Retinal pigment epithelial cell (primary cell): Measurements from ENCODE around the gene NCK2.
"Not testable (repeated sequence)": the region's sequence is repeated elsewhere in the genome, so short reads cannot be mapped to it uniquely, and the experiment has no call there.

Experiments used
- DNase-seq: peaks from one replicate; pipeline ENCODE4 v3.0.0-alpha.2; 2010; ENCODE audit warnings: low read depth
- H3K4me3 ChIP-seq: 2 replicates; pipeline ENCODE4 v1.5.1; 2011; ENCODE audit warnings: mild to moderate bottlenecking, low read length, control low read depth, moderate library complexity
- CTCF ChIP-seq: conservative IDR thresholded peaks from 2 replicates; pipeline ENCODE4 v1.5.1; 2011; ENCODE audit warnings: low read depth, low read length, control low read depth, inconsistent platforms

NCK2 gene

GRCh38 chr2:105894327-105894944 is 149.7 kb downstream of the NCK2 start:
- H3K4me3 ChIP-seq, result no peak overlapping the region
- no peak for TF ChIP-seq CTCF
- DNase-seq, result no peak

- no peak for TF ChIP-seq CTCF
- no peak overlapping the region for H3K4me3 ChIP-seq
- no peak for DNase-seq
Measured at GRCh38 chr2:105895990-105896764, 151.5 kb downstream of the NCK2 start.

- no peak overlapping the region for H3K4me3 ChIP-seq
- DNase-seq, result no peak
- no peak for TF ChIP-seq CTCF
Measured at GRCh38 chr2:105896765-105897163, 152.1 kb downstream of the NCK2 start.

GRCh38 chr2:105897694-105898093 is 153.0 kb downstream of the NCK2 start:
- not testable (repeated sequence) for DNase-seq, H3K4me3 ChIP-seq

- H3K4me3 ChIP-seq, result no peak overlapping the region
- no peak for DNase-seq
- no peak for TF ChIP-seq CTCF
Measured at GRCh38 chr2:105903051-105903674, 158.5 kb downstream of the NCK2 start.

- no peak for DNase-seq
- TF ChIP-seq CTCF, result no peak
- no peak overlapping the region for H3K4me3 ChIP-seq
Measured at GRCh38 chr2:105904938-105905337, 160.2 kb downstream of the NCK2 start.

GRCh38 chr2:105906481-105906880 is 161.8 kb downstream of the NCK2 start:
- H3K4me3 ChIP-seq, result no peak overlapping the region

More at GRCh38 chr2:105906481-105906880, 161.8 kb downstream of the NCK2 start:
- DNase-seq, result no peak
- no peak for TF ChIP-seq CTCF
